HepG2 (cell line): ENCODE measurements around the gene SRC. TPM values are rescaled to one million over a fixed set of nuclear protein-coding genes. Genes with fewer than 3 reads are reported as not detected.

Experiments
- CBFB ChIP-seq: sonication (generic); formaldehyde crosslinking; IDR thresholded peaks from 2 replicates; pipeline ENCODE4 v1.4.0; 2020; ENCODE audit warnings: missing genetic modification reagents
- GFI1 ChIP-seq: sonication (generic); formaldehyde crosslinking; IDR thresholded peaks from 2 replicates; pipeline ENCODE4 v1.5.0; 2020; ENCODE audit warnings: missing genetic modification reagents, mild to moderate bottlenecking, borderline replicate concordance
- HOXA9 ChIP-seq: sonication (generic); formaldehyde crosslinking; IDR thresholded peaks from 2 replicates; pipeline ENCODE4 v1.8.1; 2022; ENCODE audit warnings: missing genetic modification reagents, mild to moderate bottlenecking, moderate library complexity, borderline replicate concordance
- KAT8 ChIP-seq: IDR thresholded peaks from 2 replicates; pipeline ENCODE4 v1.6.1; 2016; ENCODE audit warnings: missing genetic modification reagents, missing compliant biosample characterization
- KDM6A ChIP-seq: IDR thresholded peaks from 2 replicates; pipeline ENCODE4 v1.6.1; 2016; ENCODE audit warnings: low read depth
- MEIS2 ChIP-seq: sonication (generic); formaldehyde crosslinking; IDR thresholded peaks from 2 replicates; pipeline ENCODE4 v1.9.0; 2021; ENCODE audit warnings: mild to moderate bottlenecking, missing genetic modification reagents
- NCOA2 ChIP-seq: sonication (generic); formaldehyde crosslinking; IDR thresholded peaks from 2 replicates; pipeline ENCODE4 v1.8.0; 2022; ENCODE audit warnings: inconsistent platforms
- PCBP2 ChIP-seq: fragments of 200-400 bp; formaldehyde crosslinking; optimal IDR thresholded peaks from 2 replicates; pipeline ENCODE3; 2018; ENCODE audit warnings: low read length, low read depth; ENCODE audit not compliant: poor library complexity, severe bottlenecking
- RORA ChIP-seq: sonication (generic); formaldehyde crosslinking; IDR thresholded peaks from 2 replicates; pipeline ENCODE4 v1.5.0; 2020; ENCODE audit warnings: mild to moderate bottlenecking, missing genetic modification reagents, moderate library complexity
- SAP130 ChIP-seq: IDR thresholded peaks from 2 replicates; pipeline ENCODE4 v1.6.1; 2016; ENCODE audit warnings: low read depth
- SUZ12 ChIP-seq: fragments of 150-350 bp; IDR thresholded peaks from 2 replicates; pipeline ENCODE4 v1.6.1; 2014; ENCODE audit warnings: low read depth, low read length
- ZNF143 ChIP-seq: sonication (generic); formaldehyde crosslinking; IDR thresholded peaks from 2 replicates; pipeline ENCODE4 v1.4.0; 2020; ENCODE audit warnings: missing genetic modification reagents
- ZNF274 ChIP-seq: sonication (generic); formaldehyde crosslinking; IDR thresholded peaks from 2 replicates; pipeline ENCODE4 v1.5.1; 2020; ENCODE audit warnings: mild to moderate bottlenecking, missing genetic modification reagents
- ZNF552 ChIP-seq: sonication (generic); formaldehyde crosslinking; IDR thresholded peaks from 2 replicates; pipeline ENCODE4 v1.9.0; 2022; ENCODE audit warnings: missing genetic modification reagents, mild to moderate bottlenecking, borderline replicate concordance
- ZNF709 ChIP-seq: sonication (generic); formaldehyde crosslinking; IDR thresholded peaks from 2 replicates; pipeline ENCODE4 v1.5.0; 2020; ENCODE audit warnings: mild to moderate bottlenecking, missing genetic modification reagents
- polyA plus RNA-seq, 8 experiments: library from polyadenylated mRNA; depleted of rRNA in 3 of 8; stranded (reverse) in 7 of 8; unstranded in 1 of 8; fragments of >200 nt; fragmentation: Illumina TruSeq in 4 of 8; extraction: Trizol in 4 of 8; gene quantifications; 2 replicates each; pipeline versions ENCODE4 v1.2.1 to v1.2.3, GENCODE V29; 2011 to 2016; ENCODE audit warnings: low read depth in 4 of 8, missing spikeins in 1 of 8, mixed read lengths in 1 of 8; ENCODE audit not compliant: insufficient read depth in 1 of 8
- total RNA-seq, 5 experiments: library from RNA; depleted of rRNA; stranded (reverse); fragments of >200 nt; fragmentation: Illumina TruSeq; extraction: Trizol; gene quantifications; 2 replicates each; pipeline ENCODE4 v1.2.3, GENCODE V29; 2016; ENCODE audit warnings: low read depth in 1 of 5
- TF ChIP-seq, protein P1 (sequence below): IDR thresholded peaks from 2 replicates; pipeline ENCODE4 v1.6.1; 2016; ENCODE audit warnings: low read depth
- TF ChIP-seq, protein P2 (sequence below): sonication (generic); formaldehyde crosslinking; conservative IDR thresholded peaks from 2 replicates; pipeline ENCODE4 v1.4.0; 2020; ENCODE audit warnings: missing genetic modification reagents
- TF ChIP-seq, protein P3 (sequence below): sonication (generic); formaldehyde crosslinking; IDR thresholded peaks from 2 replicates; pipeline ENCODE4 v1.5.0; 2020; ENCODE audit warnings: mild to moderate bottlenecking, low read depth, missing genetic modification reagents, borderline replicate concordance
- TF ChIP-seq, protein P4 (sequence below): IDR thresholded peaks from 2 replicates; pipeline ENCODE4 v1.6.1; 2012; ENCODE audit warnings: low read depth, low read length, improper control_type of control experiment
- TF ChIP-seq, protein P5 (sequence below): fragments of 450-650 bp; IDR thresholded peaks from 2 replicates; pipeline ENCODE4 v1.6.1; 2016
- TF ChIP-seq, protein P6 (sequence below): sonication (generic); formaldehyde crosslinking; conservative IDR thresholded peaks from 2 replicates; pipeline ENCODE4 v1.5.0; 2020; ENCODE audit warnings: missing genetic modification reagents
- TF ChIP-seq, protein P7 (sequence below): IDR thresholded peaks from 2 replicates; pipeline ENCODE4 v1.6.1; 2016; ENCODE audit warnings: missing compliant biosample characterization, missing genetic modification reagents, borderline replicate concordance

SRC gene
- total and polyA plus RNA-seq, 2 of the 13 experiments (the other 11 are each of a cell fraction or from before 2014, with no cell fraction given) = 54.7 to 192 TPM

DNA sequence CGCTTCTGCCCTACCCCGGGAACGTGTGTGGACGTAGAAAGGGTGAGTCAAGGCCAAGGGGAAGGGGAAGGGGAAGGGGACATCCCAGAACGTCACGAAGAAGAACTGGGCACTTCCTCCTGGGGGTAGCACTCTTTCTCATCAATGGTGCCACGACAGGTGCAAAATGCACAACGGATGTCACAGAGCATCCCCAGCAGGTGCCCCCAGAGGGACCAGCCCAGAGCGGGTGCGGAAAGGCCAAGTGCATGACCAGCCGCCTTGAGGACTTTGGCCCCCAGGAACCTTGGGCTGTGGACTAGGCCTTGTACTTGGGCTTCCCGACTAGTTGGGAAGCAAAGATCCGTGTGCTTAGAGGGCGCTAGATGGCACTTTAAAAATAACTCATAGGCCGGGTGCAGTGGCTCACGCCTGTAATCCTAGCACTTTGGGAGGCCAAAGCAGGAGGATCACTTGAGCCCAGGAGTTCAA is 12.1 kb upstream of the SRC start (continued):
- TF ChIP-seq, protein P1, sequence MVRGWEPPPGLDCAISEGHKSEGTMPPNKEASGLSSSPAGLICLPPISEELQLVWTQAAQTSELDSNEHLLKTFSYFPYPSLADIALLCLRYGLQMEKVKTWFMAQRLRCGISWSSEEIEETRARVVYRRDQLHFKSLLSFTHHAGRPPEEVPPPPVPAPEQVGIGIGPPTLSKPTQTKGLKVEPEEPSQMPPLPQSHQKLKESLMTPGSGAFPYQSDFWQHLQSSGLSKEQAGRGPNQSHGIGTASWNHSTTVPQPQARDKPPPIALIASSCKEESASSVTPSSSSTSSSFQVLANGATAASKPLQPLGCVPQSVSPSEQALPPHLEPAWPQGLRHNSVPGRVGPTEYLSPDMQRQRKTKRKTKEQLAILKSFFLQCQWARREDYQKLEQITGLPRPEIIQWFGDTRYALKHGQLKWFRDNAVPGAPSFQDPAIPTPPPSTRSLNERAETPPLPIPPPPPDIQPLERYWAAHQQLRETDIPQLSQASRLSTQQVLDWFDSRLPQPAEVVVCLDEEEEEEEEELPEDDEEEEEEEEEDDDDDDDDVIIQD (CRISPR knock-in tag) = peak; percentile 39; the same call in 1 of the 2 replicates
- TF ChIP-seq, protein P2, sequence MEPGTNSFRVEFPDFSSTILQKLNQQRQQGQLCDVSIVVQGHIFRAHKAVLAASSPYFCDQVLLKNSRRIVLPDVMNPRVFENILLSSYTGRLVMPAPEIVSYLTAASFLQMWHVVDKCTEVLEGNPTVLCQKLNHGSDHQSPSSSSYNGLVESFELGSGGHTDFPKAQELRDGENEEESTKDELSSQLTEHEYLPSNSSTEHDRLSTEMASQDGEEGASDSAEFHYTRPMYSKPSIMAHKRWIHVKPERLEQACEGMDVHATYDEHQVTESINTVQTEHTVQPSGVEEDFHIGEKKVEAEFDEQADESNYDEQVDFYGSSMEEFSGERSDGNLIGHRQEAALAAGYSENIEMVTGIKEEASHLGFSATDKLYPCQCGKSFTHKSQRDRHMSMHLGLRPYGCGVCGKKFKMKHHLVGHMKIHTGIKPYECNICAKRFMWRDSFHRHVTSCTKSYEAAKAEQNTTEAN (CRISPR knock-in tag) = no peak
- TF ChIP-seq SAP130 (CRISPR knock-in tag) = peak; percentile 52
- no peak; the same call in 1 of the 2 replicates for TF ChIP-seq ZNF274 (CRISPR knock-in tag)
- no peak for TF ChIP-seq NCOA2
- TF ChIP-seq, protein P3, sequence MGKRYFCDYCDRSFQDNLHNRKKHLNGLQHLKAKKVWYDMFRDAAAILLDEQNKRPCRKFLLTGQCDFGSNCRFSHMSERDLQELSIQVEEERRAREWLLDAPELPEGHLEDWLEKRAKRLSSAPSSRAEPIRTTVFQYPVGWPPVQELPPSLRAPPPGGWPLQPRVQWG (CRISPR knock-in tag) = no peak
- no peak for TF ChIP-seq PCBP2
- TF ChIP-seq, protein P4, sequence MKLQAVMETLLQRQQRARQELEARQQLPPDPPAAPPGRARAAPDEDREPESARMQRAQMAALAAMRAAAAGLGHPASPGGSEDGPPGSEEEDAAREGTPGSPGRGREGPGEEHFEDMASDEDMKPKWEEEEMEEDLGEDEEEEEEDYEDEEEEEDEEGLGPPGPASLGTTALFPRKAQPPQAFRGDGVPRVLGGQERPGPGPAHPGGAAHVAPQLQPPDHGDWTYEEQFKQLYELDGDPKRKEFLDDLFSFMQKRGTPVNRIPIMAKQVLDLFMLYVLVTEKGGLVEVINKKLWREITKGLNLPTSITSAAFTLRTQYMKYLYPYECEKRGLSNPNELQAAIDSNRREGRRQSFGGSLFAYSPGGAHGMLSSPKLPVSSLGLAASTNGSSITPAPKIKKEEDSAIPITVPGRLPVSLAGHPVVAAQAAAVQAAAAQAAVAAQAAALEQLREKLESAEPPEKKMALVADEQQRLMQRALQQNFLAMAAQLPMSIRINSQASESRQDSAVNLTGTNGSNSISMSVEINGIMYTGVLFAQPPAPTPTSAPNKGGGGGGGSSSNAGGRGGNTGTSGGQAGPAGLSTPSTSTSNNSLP = no peak
- TF ChIP-seq, protein P5, sequence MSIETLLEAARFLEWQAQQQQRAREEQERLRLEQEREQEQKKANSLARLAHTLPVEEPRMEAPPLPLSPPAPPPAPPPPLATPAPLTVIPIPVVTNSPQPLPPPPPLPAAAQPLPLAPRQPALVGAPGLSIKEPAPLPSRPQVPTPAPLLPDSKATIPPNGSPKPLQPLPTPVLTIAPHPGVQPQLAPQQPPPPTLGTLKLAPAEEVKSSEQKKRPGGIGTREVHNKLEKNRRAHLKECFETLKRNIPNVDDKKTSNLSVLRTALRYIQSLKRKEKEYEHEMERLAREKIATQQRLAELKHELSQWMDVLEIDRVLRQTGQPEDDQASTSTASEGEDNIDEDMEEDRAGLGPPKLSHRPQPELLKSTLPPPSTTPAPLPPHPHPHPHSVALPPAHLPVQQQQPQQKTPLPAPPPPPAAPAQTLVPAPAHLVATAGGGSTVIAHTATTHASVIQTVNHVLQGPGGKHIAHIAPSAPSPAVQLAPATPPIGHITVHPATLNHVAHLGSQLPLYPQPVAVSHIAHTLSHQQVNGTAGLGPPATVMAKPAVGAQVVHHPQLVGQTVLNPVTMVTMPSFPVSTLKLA = no peak
- TF ChIP-seq ZNF709 (CRISPR knock-in tag) = no peak
- TF ChIP-seq, protein P6, sequence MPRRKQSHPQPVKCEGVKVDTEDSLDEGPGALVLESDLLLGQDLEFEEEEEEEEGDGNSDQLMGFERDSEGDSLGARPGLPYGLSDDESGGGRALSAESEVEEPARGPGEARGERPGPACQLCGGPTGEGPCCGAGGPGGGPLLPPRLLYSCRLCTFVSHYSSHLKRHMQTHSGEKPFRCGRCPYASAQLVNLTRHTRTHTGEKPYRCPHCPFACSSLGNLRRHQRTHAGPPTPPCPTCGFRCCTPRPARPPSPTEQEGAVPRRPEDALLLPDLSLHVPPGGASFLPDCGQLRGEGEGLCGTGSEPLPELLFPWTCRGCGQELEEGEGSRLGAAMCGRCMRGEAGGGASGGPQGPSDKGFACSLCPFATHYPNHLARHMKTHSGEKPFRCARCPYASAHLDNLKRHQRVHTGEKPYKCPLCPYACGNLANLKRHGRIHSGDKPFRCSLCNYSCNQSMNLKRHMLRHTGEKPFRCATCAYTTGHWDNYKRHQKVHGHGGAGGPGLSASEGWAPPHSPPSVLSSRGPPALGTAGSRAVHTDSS (CRISPR knock-in tag) = no peak
- no peak for TF ChIP-seq SUZ12
- TF ChIP-seq RORA (CRISPR knock-in tag) = no peak
- no peak for TF ChIP-seq KDM6A (CRISPR knock-in tag)
- no peak for TF ChIP-seq HOXA9 (CRISPR knock-in tag)
- TF ChIP-seq KAT8 = no peak
- TF ChIP-seq GFI1 (CRISPR knock-in tag) = no peak
- TF ChIP-seq MEIS2 (CRISPR knock-in tag) = no peak
- TF ChIP-seq ZNF143 (CRISPR knock-in tag) = no peak
- TF ChIP-seq, protein P7, sequence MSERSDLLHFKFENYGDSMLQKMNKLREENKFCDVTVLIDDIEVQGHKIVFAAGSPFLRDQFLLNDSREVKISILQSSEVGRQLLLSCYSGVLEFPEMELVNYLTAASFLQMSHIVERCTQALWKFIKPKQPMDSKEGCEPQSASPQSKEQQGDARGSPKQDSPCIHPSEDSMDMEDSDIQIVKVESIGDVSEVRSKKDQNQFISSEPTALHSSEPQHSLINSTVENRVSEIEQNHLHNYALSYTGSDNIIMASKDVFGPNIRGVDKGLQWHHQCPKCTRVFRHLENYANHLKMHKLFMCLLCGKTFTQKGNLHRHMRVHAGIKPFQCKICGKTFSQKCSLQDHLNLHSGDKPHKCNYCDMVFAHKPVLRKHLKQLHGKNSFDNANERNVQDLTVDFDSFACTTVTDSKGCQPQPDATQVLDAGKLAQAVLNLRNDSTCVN (CRISPR knock-in tag) = 0 out of 2 replicates have a peak, but pooled peaks have one; percentile 20
- no peak for TF ChIP-seq ZNF552
- TF ChIP-seq CBFB (CRISPR knock-in tag) = 0 out of 2 replicates have a peak, but pooled peaks have one; percentile 22
